GM12874 (cell line): ENCODE data around the gene MAN1B1.

Experiments used
- CTCF ChIP-seq: IDR thresholded peaks from 2 replicates; pipeline ENCODE4 v1.5.1; 2011; ENCODE audit warnings: low read depth, mild to moderate bottlenecking, control low read depth, low read length, moderate library complexity; ENCODE audit not compliant: insufficient read depth

Gene MAN1B1

GRCh38 chr9:137157618-137158415 lies 71.0 kb downstream of the MAN1B1 start:
- no peak for TF ChIP-seq CTCF

GRCh38 chr9:137158625-137159024 lies 71.8 kb downstream of the MAN1B1 start:
- TF ChIP-seq CTCF = no peak
